Transverse colon (tissue), 4 donors: ENCODE data around the gene RPS6KL1. TPM values are rescaled to one million over a fixed set of nuclear protein-coding genes. Genes with fewer than 3 reads are reported as not detected.
A peak's percentile ranks its signal among the peaks of the same experiment; 100 is the strongest.

Experiments used
- DNase-seq: peaks from one replicate; pipeline ENCODE4 v3.0.0-alpha.2; 2019
- H3K27ac ChIP-seq, 4 donors: fragments of 200-600 bp; sonication (generic); 2 replicates each; pipeline ENCODE4 v1.5.1; 2016 to 2018; ENCODE audit warnings: inconsistent platforms in 4 of 4
- H3K27me3 ChIP-seq: fragments of 200-600 bp; sonication (generic); 2 replicates; pipeline ENCODE4 v1.5.1; 2017; ENCODE audit warnings: inconsistent platforms
- H3K36me3 ChIP-seq, 4 donors: fragments of 200-600 bp; sonication (generic); 2 replicates each; pipeline ENCODE4 v1.5.1; 2017 to 2019; ENCODE audit warnings: inconsistent platforms in 4 of 4
- H3K4me1 ChIP-seq, 4 donors: fragments of 200-600 bp; sonication (generic); 2 replicates each; pipeline ENCODE4 v1.5.1; 2017 to 2020; ENCODE audit warnings: inconsistent platforms in 4 of 4
- H3K4me3 ChIP-seq, 4 donors: fragments of 200-600 bp; sonication (generic); 1 replicate in 1 of 4; 2 replicates in 3 of 4; pipeline versions ENCODE4 v1.5.1 to v1.6.1; 2017 to 2019; ENCODE audit warnings: inconsistent platforms in 4 of 4
- H3K9me3 ChIP-seq, 2 donors: fragments of 200-600 bp; sonication (generic); 2 replicates each; pipeline ENCODE4 v1.5.1; 2017 to 2019; ENCODE audit warnings: inconsistent platforms in 2 of 2
- EP300 ChIP-seq: sonication (generic); formaldehyde crosslinking; IDR thresholded peaks from one replicate; pipeline ENCODE4 v1.6.1; 2017; ENCODE audit warnings: antibody characterized with exemption, low read depth
- POLR2A ChIP-seq: fragments of 450-650 bp; IDR thresholded peaks from one replicate; pipeline ENCODE4 v1.6.1; 2016; ENCODE audit warnings: antibody characterized with exemption, mild to moderate bottlenecking, moderate library complexity
- POLR2AphosphoS5 ChIP-seq, 3 donors: sonication (generic); formaldehyde crosslinking; IDR thresholded peaks; one replicate each; pipeline ENCODE4 v1.6.1; 2016; ENCODE audit warnings: antibody characterized with exemption in 3 of 3
- WGBS, 2 donors: methylation state at CpG; one replicate each; pipeline ENCODE4 v1.1.5; 2018; ENCODE audit warnings: low coverage in 1 of 2; 5-methylcytosine and 5-hydroxymethylcytosine counted together
- in situ Hi-C, 4 donors: fragments of 200-750 bp; cut with MboI; loops; one replicate each; pipeline versions ENCODE4 v1.15.0 to v1.15.1; 2017; ENCODE audit warnings: low sequenced_read_pairs in 3 of 4, low pct_ligation_motif_present in 1 of 4, low pct_unique_long_range_greater_than_20kb in 1 of 4
- intact Hi-C: fragments of 100-400 bp; cut with DNase I; formaldehyde crosslinking; loops from one replicate; pipeline ENCODE4 v1.15.1; 2023; ENCODE audit warnings: low total_unique reads
- total RNA-seq, 4 donors: library from RNA; depleted of rRNA; stranded (reverse); fragments of >200 nt; gene quantifications; one replicate each; pipeline ENCODE4 v1.1.0, GENCODE V29; 2016
- TF ChIP-seq, protein P1 (sequence below), 5 experiments: fragments of 200-600 bp in 3 of 5; fragments of 450-650 bp in 2 of 5; sonication (generic) in 3 of 5; IDR thresholded peaks; 1 replicate in 2 of 5; 2 replicates in 3 of 5; pipeline ENCODE4 v1.5.1; 2016 to 2017; ENCODE audit warnings: antibody characterized with exemption in 5 of 5, inconsistent platforms in 3 of 5, mild to moderate bottlenecking in 2 of 5, moderate library complexity in 1 of 5

Gene RPS6KL1
- total RNA-seq, 4 donors from 2014 or later, result 6.4 to 54.1 (median 9.3) TPM; not detected in 1

DNA sequence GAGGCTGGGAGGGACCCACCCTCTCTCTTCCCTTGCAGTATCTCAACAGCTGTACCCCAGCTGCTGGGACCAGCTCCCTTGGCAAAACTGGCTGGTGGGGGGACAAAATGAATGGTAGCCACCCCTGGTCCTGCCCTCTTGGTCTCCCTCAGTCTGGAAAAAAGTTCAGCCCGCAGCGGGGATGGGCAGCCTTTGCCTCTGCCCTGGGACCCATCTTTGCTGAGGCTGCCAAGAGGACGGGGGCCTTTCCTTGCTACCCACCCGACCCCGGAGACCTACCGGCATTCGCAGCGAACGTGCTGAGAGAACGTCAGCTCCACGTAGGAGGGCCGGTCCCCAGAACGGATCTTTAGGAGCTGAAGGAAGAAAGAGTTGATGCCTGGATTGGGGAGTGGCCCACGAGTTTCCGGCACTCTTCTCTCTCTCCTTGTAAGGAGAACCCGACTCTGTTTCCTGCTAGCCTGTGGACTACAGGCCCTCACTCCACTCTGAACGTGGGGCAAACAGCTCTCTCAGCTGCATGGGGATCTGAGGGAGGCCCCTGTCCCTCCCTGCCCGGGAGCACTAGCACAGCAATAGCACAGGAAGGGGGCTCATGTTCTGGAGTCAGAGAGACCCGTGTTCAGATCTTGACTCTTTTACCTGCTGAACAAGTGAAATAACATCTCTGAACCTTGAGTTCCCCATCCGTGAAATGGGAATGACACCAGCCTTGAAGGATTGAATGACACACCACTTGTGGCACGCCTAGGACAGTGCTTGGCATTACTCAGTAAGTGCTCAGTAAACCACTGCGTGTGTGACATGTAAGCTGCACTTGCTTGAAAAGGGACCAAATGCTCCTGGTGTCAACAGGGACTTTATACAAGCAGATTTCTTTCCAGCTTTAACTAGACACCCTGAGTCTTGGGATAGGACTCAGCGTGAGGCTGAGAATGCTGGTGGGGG lies 25.4 kb upstream of the RPS6KL1 start:
- WGBS, 2 donors, result 83% methylated on average over 22 of the region's 23 CpGs; no CpG with 5 or more reads in 1 of the 2 donors
- H3K4me1 ChIP-seq, result peaks cover 11 to 24% (median 20%) of the 10 kb centered on the region in 4 donors

DNA sequence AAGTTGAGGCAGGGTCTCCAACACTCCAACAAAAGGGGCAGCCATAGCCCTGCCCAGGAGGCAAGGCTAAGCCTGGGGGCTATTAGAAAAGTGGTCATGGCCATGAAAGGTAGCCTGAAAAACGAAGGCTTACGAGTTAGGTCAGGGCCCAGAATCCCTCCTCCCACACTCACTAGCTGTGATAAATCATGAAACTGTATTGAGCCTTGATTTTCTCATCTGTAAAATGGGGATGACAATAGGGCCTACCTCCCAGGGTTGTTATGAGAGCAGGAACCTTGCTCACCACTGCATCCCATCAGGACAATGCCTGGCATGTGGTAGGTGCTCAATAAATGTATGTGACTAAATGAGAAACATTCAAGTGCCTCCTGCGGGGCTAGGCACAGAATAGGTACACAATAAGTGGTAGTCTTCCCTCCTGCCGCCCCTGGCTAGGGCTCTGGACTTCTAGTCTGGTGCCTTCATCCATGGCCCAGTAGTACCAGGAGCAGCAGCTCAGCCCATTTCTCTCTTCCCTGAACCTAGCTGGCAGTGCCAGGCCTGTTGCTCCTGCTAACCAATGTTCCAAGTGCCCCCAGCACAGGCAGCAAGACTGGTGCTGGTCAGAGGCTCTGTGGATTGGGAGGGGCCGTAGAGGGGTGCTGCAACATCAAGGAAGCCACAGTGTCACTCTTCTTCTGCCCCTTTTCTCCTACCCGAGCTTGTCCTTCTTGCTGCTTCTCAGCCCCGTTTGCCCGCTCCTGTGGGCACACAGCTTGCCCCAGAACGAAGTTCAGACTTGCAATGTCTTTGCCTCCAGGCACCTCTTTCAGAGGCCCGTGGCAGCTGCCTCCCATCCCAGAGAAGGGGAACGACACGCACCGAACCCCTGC lies 24.5 kb upstream of the RPS6KL1 start:
- H3K4me3 ChIP-seq, result no peak overlapping the region
- no peaks in the 10 kb centered on the region for H3K27me3 ChIP-seq
- 91 to 100% methylated on average over 1 to 13 of the region's 13 CpGs for whole genome bisulfite sequencing, 2 donors
- no peaks in the 10 kb centered on the region for H3K36me3 ChIP-seq
- in situ Hi-C loops (loop anchor here in 3 of 4 donors (10.0 to 25.0 kb wide), 3 partner anchors 127 to 140 kb away; no protein-coding TSS in a partner anchor), intact Hi-C loops (loop anchor here (5.0 kb wide), 1 partner anchor 140 kb away; no protein-coding TSS in a partner anchor)
- no peaks in the 10 kb centered on the region for H3K9me3 ChIP-seq
- TF ChIP-seq EP300 (no peak), POLR2A (no peak), POLR2AphosphoS5 (IDR thresholded peaks at IDR 0.05) (no peak)
- TF ChIP-seq, protein P1, sequence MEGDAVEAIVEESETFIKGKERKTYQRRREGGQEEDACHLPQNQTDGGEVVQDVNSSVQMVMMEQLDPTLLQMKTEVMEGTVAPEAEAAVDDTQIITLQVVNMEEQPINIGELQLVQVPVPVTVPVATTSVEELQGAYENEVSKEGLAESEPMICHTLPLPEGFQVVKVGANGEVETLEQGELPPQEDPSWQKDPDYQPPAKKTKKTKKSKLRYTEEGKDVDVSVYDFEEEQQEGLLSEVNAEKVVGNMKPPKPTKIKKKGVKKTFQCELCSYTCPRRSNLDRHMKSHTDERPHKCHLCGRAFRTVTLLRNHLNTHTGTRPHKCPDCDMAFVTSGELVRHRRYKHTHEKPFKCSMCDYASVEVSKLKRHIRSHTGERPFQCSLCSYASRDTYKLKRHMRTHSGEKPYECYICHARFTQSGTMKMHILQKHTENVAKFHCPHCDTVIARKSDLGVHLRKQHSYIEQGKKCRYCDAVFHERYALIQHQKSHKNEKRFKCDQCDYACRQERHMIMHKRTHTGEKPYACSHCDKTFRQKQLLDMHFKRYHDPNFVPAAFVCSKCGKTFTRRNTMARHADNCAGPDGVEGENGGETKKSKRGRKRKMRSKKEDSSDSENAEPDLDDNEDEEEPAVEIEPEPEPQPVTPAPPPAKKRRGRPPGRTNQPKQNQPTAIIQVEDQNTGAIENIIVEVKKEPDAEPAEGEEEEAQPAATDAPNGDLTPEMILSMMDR (IDR thresholded peaks at IDR 0.05), result no peak
- peaks cover 11 to 24% (median 21%) of the 10 kb centered on the region in 4 donors for H3K4me1 ChIP-seq
- H3K27ac ChIP-seq, result peak overlapping the region in 2 of 4 donors; percentile 20 to 31
- DNase-seq, result no peak

More for the DNA sequence above, 25.4 kb upstream of the RPS6KL1 start:
- TF ChIP-seq, protein P1 (IDR thresholded peaks at IDR 0.05), result no peak
- TF ChIP-seq EP300 (no peak), POLR2AphosphoS5 (IDR thresholded peaks at IDR 0.05) (no peak), POLR2A (no peak)
- no peaks in the 10 kb centered on the region for H3K27me3 ChIP-seq
- H3K27ac ChIP-seq, result peak overlapping the region in 3 of 4 donors; percentile 5 to 40 (median 20)
- H3K4me3 ChIP-seq, result no peak overlapping the region
- H3K9me3 ChIP-seq, result no peaks in the 10 kb centered on the region
- in situ Hi-C loops, result loop anchor here in 3 of 4 donors (10.0 to 25.0 kb wide), 3 partner anchors 126 to 139 kb away; no protein-coding TSS in a partner anchor
- H3K36me3 ChIP-seq, result no peaks in the 10 kb centered on the region
- intact Hi-C loops, result loop anchor here (5.0 kb wide), 1 partner anchor 139 kb away; no protein-coding TSS in a partner anchor
- DNase-seq, result no peak

DNA sequence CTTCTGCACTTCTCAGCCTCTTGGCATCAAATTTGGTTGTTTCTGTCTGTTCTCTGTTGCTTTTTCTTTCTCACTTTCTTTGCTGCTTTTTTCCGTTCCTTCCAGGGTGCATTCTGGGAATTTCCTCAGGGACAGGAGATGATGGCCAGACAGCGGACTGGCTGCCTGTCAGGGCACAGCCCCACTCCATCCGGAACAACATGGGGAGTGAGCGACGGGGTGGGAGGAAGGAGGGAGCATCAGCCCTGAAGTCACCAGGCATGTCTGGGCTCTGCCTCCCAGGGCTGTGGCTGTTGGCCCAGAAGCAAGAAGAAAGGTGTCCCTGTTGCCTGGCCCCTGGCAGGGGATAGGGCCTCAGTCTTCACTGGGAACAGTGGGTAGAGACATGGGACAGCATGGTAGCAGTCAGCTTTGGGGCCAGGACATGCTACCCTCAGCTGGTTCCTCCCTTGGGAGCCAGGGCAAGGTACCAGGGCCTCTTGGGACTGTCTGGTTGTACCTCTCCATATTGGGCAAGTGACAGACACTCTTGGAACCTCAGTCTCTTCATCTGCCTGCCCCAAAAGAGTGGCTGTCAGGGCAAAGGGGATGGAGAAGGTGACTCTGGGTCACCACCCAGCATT lies 23.7 kb upstream of the RPS6KL1 start:
- Histone ChIP-seq H3K36me3 (no peaks in the 10 kb centered on the region), H3K27ac (peak overlapping the region in 1 of 4 donors; percentile 3), H3K27me3 (no peaks in the 10 kb centered on the region), H3K4me3 (no peak overlapping the region), H3K4me1 (peaks cover 13 to 30% (median 24%) of the 10 kb centered on the region in 4 donors), H3K9me3 (no peaks in the 10 kb centered on the region)
- in situ Hi-C loops (loop anchor here in 3 of 4 donors (10.0 to 25.0 kb wide), 3 partner anchors 128 to 141 kb away; no protein-coding TSS in a partner anchor), intact Hi-C loops (loop anchor here (5.0 kb wide), 1 partner anchor 141 kb away; no protein-coding TSS in a partner anchor)
- 24% methylated on average over 5 of the region's 5 CpGs; no CpG with 5 or more reads in 1 of the 2 donors for WGBS, 2 donors
- no peak for DNase-seq
- TF ChIP-seq EP300, result no peak
- no peak for TF ChIP-seq POLR2AphosphoS5 (IDR thresholded peaks at IDR 0.05)
- TF ChIP-seq, protein P1 (IDR thresholded peaks at IDR 0.05), result peak in 3 of 5 experiments; percentile 20 to 42 (median 33)
- no peak for TF ChIP-seq POLR2A
